Measurements from ENCODE around the gene CDC25B. TPM values are rescaled to one million over a fixed set of nuclear protein-coding genes. Genes with fewer than 3 reads are reported as not detected.

CDC25B gene
- total and polyA plus RNA-seq, 2 of the 8 experiments (the other 6 are each of a cell fraction or from before 2014, with no cell fraction given) = 21.7 to 31.2 TPM

- H3K27me3 ChIP-seq (replicated peaks in 1 of 4; ENCODE audit: control insufficient read depth in 3 of 4, extremely low read depth in 1 of 4, insufficient read depth in 3 of 4, low read length in 3 of 4) = no peaks in the 10 kb centered on the region; a peak in 1 of 7 replicates
- H2BK120ac ChIP-seq (replicated peaks; ENCODE audit: low read depth, low read length) = no peak overlapping the region
- no peaks in the 10 kb centered on the region for H3K23me2 ChIP-seq (ENCODE audit: low read depth, low read length)
- DNase-seq (ENCODE audit: low read depth in 1 of 2, low spot score in 2 of 2) (no peak), FAIRE-seq (no peak)
- no peak overlapping the region for H3K18ac ChIP-seq (ENCODE audit: extremely low read depth, low read length)
- no peaks in the 10 kb centered on the region for H3K9me3 ChIP-seq (ENCODE audit: insufficient read depth in 2 of 2, low read depth in 1 of 2, low read length in 1 of 2)
- no peak overlapping the region for H3K23ac ChIP-seq (ENCODE audit: insufficient read length)
- H3K79me1 ChIP-seq (ENCODE audit: low read depth, low read length) = no peaks in the 10 kb centered on the region
- no peak overlapping the region for H4K8ac ChIP-seq (ENCODE audit: extremely low read depth, insufficient read depth, low read length)
- no peak overlapping the region for H4K5ac ChIP-seq (ENCODE audit: insufficient read length, low read depth, low read length)
- no peak overlapping the region for H3K56ac ChIP-seq (replicated peaks; ENCODE audit: insufficient read length, low read depth, low read length)
- POLR2A ChIA-PET (ENCODE audit: partially characterized antibody) = interaction anchor here (1.0 kb wide), 1 partner anchor 14 kb away, joined by 3 read pairs; no protein-coding TSS in a partner anchor
- no peak overlapping the region for H3K4me2 ChIP-seq (ENCODE audit: insufficient read depth in 1 of 2, low read depth in 2 of 2, low read length in 2 of 2)
- no peaks in the 10 kb centered on the region for H4K20me1 ChIP-seq (replicated peaks in 1 of 2; ENCODE audit: control insufficient read depth in 1 of 2, insufficient read depth in 2 of 2, low read length in 2 of 2)
- no peak overlapping the region for H2AK5ac ChIP-seq (ENCODE audit: low read depth, low read length)
- H3K14ac ChIP-seq (ENCODE audit: insufficient read length) = no peak overlapping the region
- H2BK15ac ChIP-seq (ENCODE audit: low read length) = no peak overlapping the region
- H3K79me2 ChIP-seq (ENCODE audit: control insufficient read depth in 1 of 2, insufficient read depth in 2 of 2, low read length in 2 of 2) = no peaks in the 10 kb centered on the region
- H2BK12ac ChIP-seq (ENCODE audit: low read depth, low read length) = no peak overlapping the region
- H4K91ac ChIP-seq (replicated peaks; ENCODE audit: insufficient read length, low read length) = no peak overlapping the region
- no peak overlapping the region for H2AFZ ChIP-seq (ENCODE audit: low read length)
- no peak overlapping the region for H2BK20ac ChIP-seq (ENCODE audit: low read length)
- CTCF ChIA-PET (ENCODE audit: partially characterized antibody) = interaction anchor here (1.2 kb wide), 1 partner anchor 14 kb away, joined by 5 read pairs; no protein-coding TSS in a partner anchor
- WGBS, 2 experiments (ENCODE audit: extremely low coverage in 1 of 2, insufficient coverage in 1 of 2, insufficient read length in 1 of 2, insufficient replicate concordance in 2 of 2, low coverage in 1 of 2, low lambda C conversion rate in 2 of 2, missing lambda C conversion rate in 1 of 2) = 85% methylated on average over 3 of the region's 3 CpGs; no CpG with 5 or more reads in 1 of the 2 experiments
- no peak overlapping the region for H3K27ac ChIP-seq (ENCODE audit: low read depth, low read length)
- H3K4me1 ChIP-seq (replicated peaks in 1 of 4; ENCODE audit: control insufficient read depth in 3 of 4, insufficient read depth in 4 of 4, low read length in 3 of 4) = no peaks in the 10 kb centered on the region
- no peak overlapping the region for H3K4ac ChIP-seq (replicated peaks; ENCODE audit: insufficient read length, low read depth, low read length)
- H3K36me3 ChIP-seq (ENCODE audit: control insufficient read depth in 2 of 4, insufficient read depth in 4 of 4, low read length in 3 of 4) = no peaks in the 10 kb centered on the region
- H3K9ac ChIP-seq (replicated peaks in 1 of 4; ENCODE audit: extremely low read depth in 1 of 4, low read depth in 3 of 4, low read length in 3 of 4) = no peak overlapping the region; a peak in 1 of 7 replicates
- H3K4me3 ChIP-seq (ENCODE audit: extremely low read depth in 1 of 4, insufficient read depth in 2 of 4, low read depth in 3 of 4, low read length in 4 of 4) = no peak overlapping the region
- no peak for TF ChIP-seq TBP (IDR thresholded peaks at IDR 0.05; ENCODE audit: low read depth, low read length)
- TF ChIP-seq NANOG (IDR thresholded peaks at IDR 0.05; ENCODE audit: insufficient read depth, low read depth, low read length, poor library complexity, severe bottlenecking) = no peak
- no peak for TF ChIP-seq BCL11A (IDR thresholded peaks at IDR 0.05; ENCODE audit: low read depth in 2 of 2, low read length in 2 of 2)
- no peak for TF ChIP-seq SP4 (IDR thresholded peaks at IDR 0.05; ENCODE audit: low read length)
- TF ChIP-seq ATF2 (IDR thresholded peaks at IDR 0.05; ENCODE audit: low read length) = no peak
- no peak overlapping the region for H2BK5ac ChIP-seq (ENCODE audit: low read depth, low read length)
These were observed 43.2 kb downstream of the CDC25B start for GRCh38 chr20:3839328-3839727.

Data from H1 (cell line).